OCI-M1 (cell line): ENCODE data around the gene ADGRV1.
"Not testable (repeated sequence)": the region's sequence is repeated elsewhere in the genome, so short reads cannot be mapped to it uniquely, and the experiment has no call there.

Experiments
- DNase-seq: peaks from one replicate; lab custom pipeline; 2025; lab: John Stamatoyannopoulos, UW

The ADGRV1 gene

GRCh38 chr5:90948969-90949368 is 390.4 kb downstream of the ADGRV1 start:
- DNase-seq: no peak

DNA sequence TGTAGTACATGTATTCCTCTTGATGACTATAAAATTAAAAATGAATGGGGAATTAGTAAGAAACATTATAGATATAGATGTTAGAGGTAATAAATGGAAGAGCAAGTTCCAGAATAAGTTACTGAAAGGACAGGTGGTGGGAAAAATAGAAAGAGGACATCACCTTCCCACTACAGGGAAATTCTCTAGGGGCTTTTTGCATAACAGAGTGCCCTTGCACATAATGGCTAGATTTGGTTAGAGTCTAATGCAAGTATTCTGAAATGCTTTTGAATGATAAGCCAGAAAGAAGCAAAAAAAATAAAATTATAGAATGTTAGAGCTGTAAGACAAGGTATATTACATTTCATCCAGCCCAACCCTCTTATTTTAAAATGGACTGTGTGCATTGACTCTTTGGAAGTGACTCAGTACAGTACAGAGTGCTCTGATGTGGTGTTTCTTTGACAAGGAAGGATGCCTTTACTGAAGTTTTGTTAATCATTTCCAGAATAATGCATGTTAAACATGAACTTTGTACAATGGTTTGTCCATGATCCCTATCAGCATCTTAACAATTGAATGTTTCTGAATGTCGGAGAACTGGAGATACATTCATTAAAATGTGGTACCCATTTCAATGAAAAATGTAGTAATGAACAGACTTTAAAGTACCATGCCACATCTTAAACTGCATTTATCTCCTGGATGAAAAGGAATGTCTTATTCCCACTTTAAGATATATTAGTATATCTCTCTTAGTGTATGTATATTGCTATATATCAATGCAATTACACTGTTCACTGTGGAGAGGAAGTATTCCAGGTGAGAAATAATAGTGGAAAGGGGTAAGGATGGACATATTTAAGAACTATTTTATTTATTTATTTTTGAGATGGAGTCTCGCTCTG is 391.1 kb downstream of the ADGRV1 start:
- DNase-seq: no peak

- DNase-seq: no peak
Measured at GRCh38 chr5:90955001-90955635, 396.5 kb downstream of the ADGRV1 start.

- no peak for DNase-seq
Measured at GRCh38 chr5:90956511-90957097, 398.0 kb downstream of the ADGRV1 start.

GRCh38 chr5:90957906-90958305 is 399.3 kb downstream of the ADGRV1 start:
- no peak for DNase-seq

GRCh38 chr5:90959262-90959661 is 400.7 kb downstream of the ADGRV1 start:
- DNase-seq: no peak

DNA sequence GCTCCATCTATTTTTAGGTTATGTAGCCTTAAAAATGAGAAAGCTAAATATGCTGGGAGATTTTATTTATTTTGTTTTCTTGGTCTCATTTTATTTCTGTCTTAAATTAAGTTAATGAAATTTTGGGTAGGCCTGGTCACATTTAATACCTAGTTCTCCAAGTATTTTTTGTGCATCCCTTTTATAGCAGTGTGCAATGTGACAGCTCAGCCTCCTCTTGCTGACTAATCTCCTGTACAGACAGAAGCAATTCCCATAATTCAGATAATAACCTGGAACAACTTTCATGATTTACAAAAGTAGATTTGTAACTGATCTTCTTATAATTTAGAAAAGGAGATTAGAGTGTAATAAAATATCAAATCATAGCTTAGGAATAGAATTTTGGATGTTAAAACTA is 403.9 kb downstream of the ADGRV1 start:
- no peak for DNase-seq

DNA sequence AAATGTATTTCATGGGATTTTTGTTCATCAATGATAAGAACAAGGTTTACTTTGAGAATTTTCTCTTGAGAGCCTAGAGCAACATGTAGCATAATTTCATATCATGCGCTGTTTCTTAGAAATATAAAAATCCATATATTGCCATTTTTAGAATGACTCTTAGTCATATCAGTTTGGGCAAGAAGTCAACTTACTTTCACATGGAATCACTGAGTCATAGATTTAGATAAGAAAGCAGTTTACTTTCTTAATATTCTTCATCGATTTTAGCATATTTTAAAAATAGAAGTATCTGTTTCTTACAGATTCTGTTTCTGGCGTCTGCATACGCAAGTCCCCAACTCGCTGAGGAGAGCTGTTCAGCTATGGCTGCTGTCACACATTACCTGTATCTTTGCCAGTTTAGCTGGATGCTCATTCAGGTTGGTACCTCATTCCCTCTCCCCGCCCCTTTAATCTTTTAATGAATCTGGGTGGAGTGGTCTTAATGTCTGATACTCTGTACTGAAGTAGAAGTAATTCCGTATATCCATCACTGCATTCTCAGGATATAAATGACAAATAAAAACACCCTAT is 406.6 kb downstream of the ADGRV1 start:
- DNase-seq: no peak

GRCh38 chr5:90967443-90967842 is 408.8 kb downstream of the ADGRV1 start:
- peak; percentile 25 for DNase-seq

DNA sequence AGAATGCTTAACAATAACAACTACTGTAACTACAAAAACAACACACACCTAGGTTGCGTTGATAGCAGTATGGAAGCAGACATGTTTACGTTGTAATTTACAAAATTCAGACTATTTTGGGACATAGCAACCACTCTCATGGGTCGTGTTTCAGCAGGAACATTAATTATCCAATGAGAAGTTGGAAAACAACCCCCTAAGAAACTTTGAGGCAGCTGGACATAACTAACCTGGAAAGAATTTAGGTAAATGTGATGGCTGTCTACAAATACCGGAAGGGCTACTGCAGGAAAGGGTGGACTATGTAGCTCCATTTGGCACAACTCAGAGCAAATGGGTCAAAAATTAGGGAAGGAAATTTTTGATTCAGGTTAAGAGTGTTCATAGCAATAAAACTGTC is 409.3 kb downstream of the ADGRV1 start:
- DNase-seq: no peak

DNA sequence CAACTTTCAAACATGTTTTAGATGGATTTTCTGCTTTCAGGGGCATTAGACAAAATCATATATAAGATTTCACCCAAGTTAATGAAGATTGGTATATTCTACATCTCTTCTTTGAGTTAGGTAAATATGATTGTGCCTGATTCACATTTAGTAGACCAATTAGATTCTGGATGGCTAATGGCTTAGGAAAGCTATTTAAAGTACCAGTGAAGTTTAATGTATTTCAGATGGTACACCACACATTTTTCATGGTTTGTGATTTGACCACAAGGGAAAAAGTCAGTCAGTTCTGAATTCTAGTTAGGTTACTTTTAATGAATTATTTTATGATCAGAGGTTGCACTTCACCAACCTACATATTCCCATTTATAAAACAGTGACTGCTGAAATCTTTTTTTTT is 409.7 kb downstream of the ADGRV1 start:
- DNase-seq: no peak

DNA sequence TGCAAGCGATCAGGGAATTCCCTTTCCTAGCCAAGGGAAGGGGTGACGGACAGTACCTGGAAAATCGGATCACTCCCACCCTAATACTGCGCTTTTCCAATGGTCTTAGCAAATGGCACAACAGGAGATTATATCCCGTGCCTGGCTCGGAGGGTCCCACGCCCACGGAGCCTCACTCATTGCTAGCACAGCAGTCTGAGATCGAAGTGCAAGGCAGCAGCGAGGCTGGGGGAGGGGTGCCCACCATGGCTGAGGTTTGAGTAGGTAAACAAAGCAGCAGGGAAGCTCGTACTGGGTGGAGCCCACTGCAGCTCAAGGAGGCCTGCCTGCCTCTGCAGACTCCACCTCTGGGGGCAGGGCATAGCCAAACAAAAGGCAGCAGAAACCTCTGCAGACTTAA is 411.3 kb downstream of the ADGRV1 start:
- DNase-seq: not testable (repeated sequence)

DNA sequence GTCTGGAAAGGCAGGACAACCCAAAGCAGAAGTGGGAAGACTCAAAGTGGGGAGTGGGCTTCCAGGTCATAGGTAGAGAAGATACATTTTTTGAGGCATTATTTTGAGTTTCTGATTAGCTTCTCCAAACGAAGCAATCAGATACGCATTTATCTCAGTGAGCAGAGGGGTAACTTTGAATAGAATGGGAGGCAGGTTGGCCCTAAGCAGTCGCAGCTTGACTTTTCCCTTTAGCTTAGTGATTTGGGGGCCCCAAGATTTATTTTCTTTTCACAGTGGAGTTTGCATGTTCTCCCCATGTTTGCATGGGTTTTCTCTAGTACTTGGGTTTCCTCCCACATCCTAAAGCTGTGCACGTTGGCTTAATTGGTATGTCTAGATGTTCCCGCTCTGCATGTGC is 422.6 kb downstream of the ADGRV1 start:
- no peak for DNase-seq

DNA sequence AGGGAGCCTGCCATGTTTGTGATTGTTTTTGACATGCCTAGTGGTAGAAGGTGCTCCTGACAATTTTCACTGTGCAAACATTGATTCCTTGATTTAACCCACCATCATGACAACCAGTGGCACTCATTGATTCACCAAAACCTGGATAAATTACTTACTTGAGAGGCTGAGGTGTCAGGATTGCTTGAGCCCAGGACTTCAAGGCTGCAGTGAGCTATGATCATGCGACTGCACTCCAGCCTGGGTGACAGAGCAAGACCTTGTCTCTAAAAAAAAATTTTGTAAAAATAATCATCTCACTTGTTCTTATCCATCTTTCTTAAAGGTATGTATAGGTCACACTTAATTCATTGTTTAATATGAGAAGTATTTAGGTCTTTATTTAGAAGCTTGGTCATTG is 423.2 kb downstream of the ADGRV1 start:
- no peak for DNase-seq

DNA sequence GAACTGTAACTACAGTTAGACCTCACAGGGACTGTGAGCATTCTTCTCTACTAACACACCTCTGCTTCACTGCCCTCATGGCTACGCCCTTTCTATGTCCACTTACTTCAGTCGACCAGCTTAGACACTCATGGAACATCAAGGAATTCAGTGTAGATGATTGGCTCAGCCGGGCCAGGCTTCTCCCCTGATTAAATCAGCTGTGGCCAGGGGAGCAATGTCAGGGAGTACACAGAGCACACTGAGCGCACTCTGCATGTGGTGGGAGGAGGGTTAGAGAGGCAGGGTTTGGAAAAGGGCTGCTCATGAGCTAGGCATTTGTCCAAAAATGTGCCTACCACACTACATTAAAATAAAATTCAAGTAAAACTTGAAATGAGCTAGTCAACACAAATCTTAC is 424.0 kb downstream of the ADGRV1 start:
- peak; percentile 67 for DNase-seq

DNA sequence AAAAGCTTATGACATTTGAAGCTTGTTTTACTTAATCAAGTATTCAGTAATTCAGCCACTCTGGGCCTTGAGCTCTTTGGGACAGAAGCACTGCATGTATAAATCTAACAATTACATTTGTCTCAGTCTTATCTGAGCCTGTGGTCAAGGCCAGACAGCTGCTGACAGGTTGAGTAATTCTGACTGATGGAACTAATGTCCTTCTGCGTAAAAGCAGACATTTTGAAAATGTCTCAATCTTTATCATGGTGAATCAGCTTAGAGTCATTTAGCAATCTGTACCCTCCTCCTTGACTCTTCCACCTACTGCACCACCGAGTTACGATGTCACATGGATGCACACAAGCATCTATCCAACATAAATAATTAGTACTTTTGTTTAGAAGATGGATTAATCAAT is 424.6 kb downstream of the ADGRV1 start:
- peak; percentile 95 for DNase-seq

- no peak for DNase-seq
Measured at GRCh38 chr5:90983711-90984124, 425.1 kb downstream of the ADGRV1 start.

- no peak for DNase-seq
Measured at GRCh38 chr5:90985341-90985740, 426.7 kb downstream of the ADGRV1 start.

- no peak for DNase-seq
Measured at GRCh38 chr5:90987726-90988125, 429.1 kb downstream of the ADGRV1 start.

DNA sequence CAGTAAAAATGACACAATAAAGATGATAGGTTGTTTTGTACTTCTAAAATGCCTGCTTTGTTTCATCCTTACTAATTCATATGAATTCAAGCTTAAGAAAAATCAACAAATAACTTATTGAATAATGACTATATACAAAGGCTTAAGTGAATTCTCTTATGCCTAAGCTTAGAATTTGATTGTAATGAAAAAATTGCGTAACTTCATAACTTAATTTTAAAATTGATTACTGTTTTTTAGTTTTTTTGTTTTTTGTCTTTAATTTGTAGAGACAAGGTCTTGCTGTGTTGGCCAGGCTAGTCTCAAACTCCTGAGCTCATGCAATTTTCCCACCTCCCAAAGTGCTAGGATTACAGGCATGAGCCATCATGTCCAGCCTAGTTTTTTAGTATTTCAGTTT is 432.6 kb downstream of the ADGRV1 start:
- no peak for DNase-seq

GRCh38 chr5:90994796-90995195 is 436.2 kb downstream of the ADGRV1 start:
- no peak for DNase-seq

GRCh38 chr5:90996089-90996488 is 437.5 kb downstream of the ADGRV1 start:
- no peak for DNase-seq

- DNase-seq: no peak
Measured at GRCh38 chr5:90997082-90997481, 438.5 kb downstream of the ADGRV1 start.
